Measurements from ENCODE around the gene NHS. TPM values are rescaled to one million over a fixed set of nuclear protein-coding genes. Genes with fewer than 3 reads are reported as not detected.

Gene NHS
- total and polyA plus RNA-seq, 2 experiments from 2014 or later = 0.72 to 0.89 TPM

DNA sequence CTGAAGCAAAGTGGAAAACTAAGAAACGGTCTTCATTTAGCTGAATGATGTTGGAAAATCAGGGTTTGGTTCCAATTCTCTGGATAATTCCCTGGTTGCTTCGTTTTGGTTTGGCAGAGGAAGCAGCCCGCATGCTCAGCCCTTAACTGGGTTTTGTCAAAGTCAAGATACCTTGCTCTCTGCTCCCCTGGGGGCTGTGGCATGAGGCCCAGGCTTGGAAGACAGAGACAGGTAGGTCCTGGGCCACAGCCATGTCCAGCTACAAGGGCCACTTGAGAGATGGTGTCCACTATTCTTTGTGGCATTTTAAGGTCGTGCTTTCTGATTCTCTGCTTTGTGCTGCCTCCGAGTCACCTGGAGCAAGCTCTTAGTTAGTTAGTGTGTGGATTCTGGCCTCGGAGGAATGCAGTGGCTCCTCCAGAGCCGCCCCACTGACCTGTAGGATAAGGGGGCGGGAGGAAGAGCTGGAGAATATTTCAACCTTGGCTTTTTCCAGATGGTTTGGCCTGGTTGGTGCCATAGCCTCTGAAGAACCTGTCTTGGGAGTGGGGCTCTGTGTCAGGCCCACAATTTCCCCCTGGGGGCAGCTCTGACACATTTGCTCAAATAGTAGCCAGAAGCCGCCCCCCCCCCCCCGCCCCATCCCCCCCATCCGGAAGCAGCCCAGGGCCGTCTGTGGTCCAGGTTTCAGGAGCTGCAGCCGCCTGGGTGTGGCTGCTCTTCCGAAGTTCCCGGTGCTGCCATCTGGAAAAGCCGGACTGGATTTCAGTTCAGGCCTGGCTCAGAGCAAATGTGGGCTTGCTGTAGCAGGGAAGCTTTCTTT is 147.1 kb downstream of the NHS start:
- Histone ChIP-seq H3K4me1 (ENCODE audit: low read depth) (no peaks in the 10 kb centered on the region), H3K27ac (no peak overlapping the region), H3K27me3 (no peaks in the 10 kb centered on the region), H3K9me3 (ENCODE audit: low read depth) (no peaks in the 10 kb centered on the region), H3K36me3 (no peaks in the 10 kb centered on the region), H3K4me3 (no peak overlapping the region)
- DNase-seq (ENCODE audit: low read depth in 1 of 2, low spot score in 1 of 2) = peak; percentile 49 to 52
- TF ChIP-seq, protein P1, sequence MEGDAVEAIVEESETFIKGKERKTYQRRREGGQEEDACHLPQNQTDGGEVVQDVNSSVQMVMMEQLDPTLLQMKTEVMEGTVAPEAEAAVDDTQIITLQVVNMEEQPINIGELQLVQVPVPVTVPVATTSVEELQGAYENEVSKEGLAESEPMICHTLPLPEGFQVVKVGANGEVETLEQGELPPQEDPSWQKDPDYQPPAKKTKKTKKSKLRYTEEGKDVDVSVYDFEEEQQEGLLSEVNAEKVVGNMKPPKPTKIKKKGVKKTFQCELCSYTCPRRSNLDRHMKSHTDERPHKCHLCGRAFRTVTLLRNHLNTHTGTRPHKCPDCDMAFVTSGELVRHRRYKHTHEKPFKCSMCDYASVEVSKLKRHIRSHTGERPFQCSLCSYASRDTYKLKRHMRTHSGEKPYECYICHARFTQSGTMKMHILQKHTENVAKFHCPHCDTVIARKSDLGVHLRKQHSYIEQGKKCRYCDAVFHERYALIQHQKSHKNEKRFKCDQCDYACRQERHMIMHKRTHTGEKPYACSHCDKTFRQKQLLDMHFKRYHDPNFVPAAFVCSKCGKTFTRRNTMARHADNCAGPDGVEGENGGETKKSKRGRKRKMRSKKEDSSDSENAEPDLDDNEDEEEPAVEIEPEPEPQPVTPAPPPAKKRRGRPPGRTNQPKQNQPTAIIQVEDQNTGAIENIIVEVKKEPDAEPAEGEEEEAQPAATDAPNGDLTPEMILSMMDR (IDR thresholded peaks at IDR 0.05; ENCODE audit: low read depth, low read length) = no peak

DNA sequence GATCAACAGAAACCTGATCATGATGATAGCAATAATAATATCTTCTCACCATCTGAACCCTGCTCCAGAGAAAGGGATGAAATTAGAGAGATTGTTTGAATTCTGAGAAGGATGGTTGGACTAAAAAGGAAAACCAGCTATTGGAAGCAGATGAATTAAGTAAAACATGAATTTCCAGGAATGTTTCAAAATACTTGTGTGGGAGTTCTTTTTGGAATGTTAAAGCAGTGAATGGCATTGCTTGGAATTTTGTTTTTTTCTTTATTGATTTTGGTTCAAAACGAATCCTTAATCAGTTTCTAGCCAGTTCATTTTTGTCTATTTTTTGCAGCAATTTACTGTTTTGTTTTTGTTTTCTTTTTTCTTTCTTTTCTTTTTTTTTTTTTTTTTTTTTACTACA is 150.3 kb downstream of the NHS start:
- Histone ChIP-seq H3K36me3 (no peaks in the 10 kb centered on the region), H3K4me3 (no peak overlapping the region), H3K9me3 (ENCODE audit: low read depth) (no peaks in the 10 kb centered on the region), H3K4me1 (ENCODE audit: low read depth) (peaks cover 9% of the 10 kb centered on the region), H3K27me3 (no peaks in the 10 kb centered on the region), H3K27ac (no peak overlapping the region)
- TF ChIP-seq, protein P1 (IDR thresholded peaks at IDR 0.05; ENCODE audit: low read depth, low read length) = no peak
- DNase-seq (ENCODE audit: low read depth in 1 of 2, low spot score in 1 of 2) = no peak

DNA sequence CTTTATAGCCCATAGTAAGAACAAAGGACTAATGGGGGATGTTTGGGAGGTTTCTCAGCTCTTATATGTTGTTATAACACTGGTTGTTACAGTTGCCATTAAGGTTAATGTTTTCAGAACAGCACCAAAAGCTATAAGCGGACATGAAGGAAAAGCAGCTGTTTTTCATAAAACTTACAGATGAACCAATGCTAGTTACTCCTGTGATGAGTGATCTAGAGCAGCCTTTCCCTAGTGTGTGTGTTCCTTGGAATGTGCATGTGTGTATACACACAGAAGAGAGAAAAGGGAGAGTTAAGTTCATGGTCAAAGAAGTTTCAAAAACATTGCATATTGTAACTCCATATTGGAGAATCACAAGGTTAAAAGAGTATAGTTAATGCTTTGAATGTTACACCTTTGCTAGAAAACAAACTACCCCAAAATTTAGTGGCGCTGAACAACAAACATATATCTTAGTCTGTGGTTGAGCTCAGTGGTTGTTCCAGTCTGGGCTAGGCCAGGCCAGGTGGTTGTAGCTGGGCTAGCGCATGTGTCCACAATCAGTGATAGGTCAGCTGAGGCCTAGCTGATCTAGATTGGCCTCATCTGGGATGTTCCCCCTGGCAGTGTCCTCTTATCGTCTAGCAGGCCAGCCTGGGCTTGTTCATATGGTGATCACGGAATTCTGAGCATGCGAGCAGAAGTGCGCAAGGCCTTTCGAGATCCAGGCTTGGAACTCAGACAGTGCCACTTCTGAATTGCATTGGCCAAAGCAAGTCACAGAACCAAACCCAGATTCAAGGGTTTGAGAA is 151.0 kb downstream of the NHS start:
- Histone ChIP-seq H3K4me1 (ENCODE audit: low read depth) (peaks cover 9% of the 10 kb centered on the region), H3K27me3 (no peaks in the 10 kb centered on the region), H3K9me3 (ENCODE audit: low read depth) (no peaks in the 10 kb centered on the region), H3K4me3 (no peak overlapping the region), H3K36me3 (no peaks in the 10 kb centered on the region), H3K27ac (no peak overlapping the region)
- TF ChIP-seq, protein P1 (IDR thresholded peaks at IDR 0.05; ENCODE audit: low read depth, low read length) = no peak
- DNase-seq (ENCODE audit: low read depth in 1 of 2, low spot score in 1 of 2) = peak in 1 of 2 donors; percentile 26

DNA sequence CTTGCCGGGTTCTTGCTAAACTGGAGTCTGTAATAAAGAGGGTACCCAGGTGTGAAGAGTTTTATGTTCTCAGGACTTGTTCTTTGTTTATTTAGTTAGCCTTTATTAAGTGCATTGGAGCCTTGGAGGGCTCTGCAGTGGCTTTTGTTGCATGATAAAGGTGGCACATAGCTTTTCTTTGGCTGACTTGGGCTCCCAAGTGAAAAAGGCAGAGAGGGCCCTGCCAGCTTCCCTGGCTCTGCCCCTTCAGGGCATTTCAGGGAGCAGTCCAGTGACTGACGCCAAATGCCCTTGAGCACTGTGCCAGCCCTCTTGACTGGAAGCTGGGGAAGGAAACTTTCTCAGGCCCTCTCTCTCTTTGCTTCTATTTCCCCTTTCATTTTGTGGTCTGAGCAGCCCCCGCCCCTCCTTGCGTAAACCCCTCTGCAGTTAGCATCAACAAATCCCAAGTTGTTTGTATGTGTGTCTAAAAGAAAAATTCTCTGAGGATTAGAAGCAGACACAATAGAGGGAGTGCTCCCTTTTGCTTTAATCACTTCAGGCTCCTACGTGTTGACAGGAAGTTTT is 152.2 kb downstream of the NHS start:
- no peak overlapping the region for H3K27ac ChIP-seq
- peaks cover 9% of the 10 kb centered on the region for H3K4me1 ChIP-seq (ENCODE audit: low read depth)
- H3K27me3 ChIP-seq = no peaks in the 10 kb centered on the region
- no peak overlapping the region for H3K4me3 ChIP-seq
- H3K9me3 ChIP-seq (ENCODE audit: low read depth) = no peaks in the 10 kb centered on the region
- TF ChIP-seq, protein P1 (IDR thresholded peaks at IDR 0.05; ENCODE audit: low read depth, low read length) = no peak
- H3K36me3 ChIP-seq = no peaks in the 10 kb centered on the region
- DNase-seq (ENCODE audit: low read depth in 1 of 2, low spot score in 1 of 2) = peak in 1 of 2 donors; percentile 25

DNA sequence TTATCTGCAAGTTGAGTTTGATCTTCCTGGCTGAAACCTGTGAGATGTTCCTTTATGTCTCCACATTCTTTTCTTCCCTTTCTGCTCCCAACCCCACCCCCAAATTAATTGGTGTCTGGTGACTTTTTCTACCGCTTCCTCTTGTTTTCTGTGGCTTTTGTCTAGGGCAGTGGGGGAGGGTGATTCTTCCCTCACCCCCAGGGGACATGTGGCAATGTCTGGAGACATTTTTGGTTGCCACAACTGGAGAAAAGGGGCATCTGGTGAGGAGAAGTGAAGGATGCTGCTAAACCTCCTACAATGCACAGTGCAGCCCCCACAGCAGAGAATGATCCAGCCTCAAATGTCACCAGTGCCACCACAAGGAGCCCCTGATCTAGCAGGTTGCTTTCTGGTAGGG is 152.9 kb downstream of the NHS start:
- Histone ChIP-seq H3K9me3 (ENCODE audit: low read depth) (no peaks in the 10 kb centered on the region), H3K27me3 (no peaks in the 10 kb centered on the region), H3K27ac (no peak overlapping the region)

More for the DNA sequence above, 152.9 kb downstream of the NHS start:
- Histone ChIP-seq H3K36me3 (no peaks in the 10 kb centered on the region), H3K4me3 (no peak overlapping the region), H3K4me1 (ENCODE audit: low read depth) (peaks cover 9% of the 10 kb centered on the region)
- TF ChIP-seq, protein P1 (IDR thresholded peaks at IDR 0.05; ENCODE audit: low read depth, low read length) = no peak
- DNase-seq (ENCODE audit: low read depth in 1 of 2, low spot score in 1 of 2) = no peak
